B cell (primary cell): ENCODE measurements around the gene GPR176. TPM values are rescaled to one million over a fixed set of nuclear protein-coding genes. Genes with fewer than 3 reads are reported as not detected.

Experiments
- ATAC-seq: fragments of 200-7000 bp; cut with Tn5 transposase; one replicate; pipeline ENCODE4 v1.10.0; 2021; ENCODE audit warnings: low read depth, mild to moderate bottlenecking, moderate number of reproducible peaks, moderate library complexity
- CTCF ChIA-PET: fragments of 350-600 bp; sonication (Branson Sonifier 250); formaldehyde crosslinking; loops from one replicate; lab custom pipeline; 2021; ENCODE audit warnings: antibody characterized with exemption, inconsistent platforms; lab: Charles Lee
- POLR2A ChIA-PET: fragments of 350-600 bp; sonication (Branson Sonifier 250); formaldehyde crosslinking; loops from one replicate; lab custom pipeline; 2021; ENCODE audit warnings: antibody characterized with exemption; lab: Charles Lee
- DNase-seq: peaks from one replicate; pipeline ENCODE4 v3.0.0; 2013
- H2AFZ ChIP-seq: 2 replicates; pipeline ENCODE4 v1.6.1; 2012; ENCODE audit warnings: mild to moderate bottlenecking, low read depth, low read length; ENCODE audit not compliant: insufficient read depth, poor library complexity, severe bottlenecking
- H3K27ac ChIP-seq, 2 donors: 1 replicate in 1 of 2; 2 replicates in 1 of 2; pipeline ENCODE4 v1.5.1; 2012 to 2013; ENCODE audit warnings: low read length in 2 of 2, mild to moderate bottlenecking in 2 of 2, moderate library complexity in 1 of 2
- H3K27me3 ChIP-seq, 4 experiments: fragments of 200-600 bp in 1 of 4; sonication (generic) in 1 of 4; replicated peaks in 1 of 4; 1 replicate in 2 of 4; 2 replicates in 2 of 4; pipeline versions ENCODE4 v1.6.1 to v1.7.0; 2013 to 2016; ENCODE audit warnings: low read length in 3 of 4, mild to moderate bottlenecking in 2 of 4, mixed read lengths in 1 of 4, moderate library complexity in 1 of 4; ENCODE audit not compliant: insufficient read depth in 4 of 4, control insufficient read depth in 3 of 4; ENCODE audit errors: control extremely low read depth in 1 of 4
- H3K36me3 ChIP-seq, 2 experiments: replicated peaks in 1 of 2; 1 replicate in 1 of 2; 2 replicates in 1 of 2; pipeline versions ENCODE4 v1.6.1 to v1.7.1; 2013; ENCODE audit warnings: low read length in 1 of 2; ENCODE audit not compliant: insufficient read depth in 2 of 2, control insufficient read depth in 1 of 2; ENCODE audit errors: control extremely low read depth in 1 of 2, extremely low read depth in 1 of 2
- H3K4me1 ChIP-seq, 2 donors: fragments of 200-600 bp in 1 of 2; sonication (generic) in 1 of 2; 1 replicate in 1 of 2; 2 replicates in 1 of 2; pipeline versions ENCODE4 v1.5.1 to v1.6.1; 2013 to 2017; ENCODE audit warnings: low read length in 2 of 2; ENCODE audit not compliant: control insufficient read depth in 2 of 2, insufficient read depth in 2 of 2
- H3K4me2 ChIP-seq: replicated peaks from 2 replicates; pipeline ENCODE3; 2012; ENCODE audit warnings: mild to moderate bottlenecking, low read depth, low read length; ENCODE audit not compliant: poor library complexity, severe bottlenecking
- H3K4me3 ChIP-seq, 5 experiments: fragments of 200-600 bp in 1 of 5; sonication (generic) in 1 of 5; 1 replicate in 3 of 5; 2 replicates in 2 of 5; pipeline versions ENCODE4 v1.5.1 to v1.7.0; 2011 to 2016; ENCODE audit warnings: low read length in 4 of 5, mild to moderate bottlenecking in 4 of 5, low read depth in 2 of 5, control low read depth in 1 of 5, moderate library complexity in 1 of 5; ENCODE audit not compliant: insufficient read depth in 1 of 5; ENCODE audit errors: control extremely low read depth in 1 of 5, extremely low read depth in 1 of 5
- H3K79me2 ChIP-seq: fragments of 200-600 bp; sonication (generic); one replicate; pipeline ENCODE4 v1.6.0; 2016; ENCODE audit warnings: low read length; ENCODE audit not compliant: control insufficient read depth, insufficient read depth
- H3K9ac ChIP-seq: fragments of 200-600 bp; sonication (generic); 2 replicates; pipeline ENCODE4 v1.6.1; 2017; ENCODE audit warnings: mild to moderate bottlenecking, low read length, moderate library complexity
- H3K9me3 ChIP-seq, 3 donors: one replicate each; pipeline versions ENCODE4 v1.6.1 to v1.7.1; 2013; ENCODE audit warnings: low read length in 2 of 3; ENCODE audit not compliant: control insufficient read depth in 2 of 3, insufficient read depth in 1 of 3; ENCODE audit errors: control extremely low read depth in 1 of 3
- H4K20me1 ChIP-seq: 2 replicates; pipeline ENCODE4 v1.6.0; 2012; ENCODE audit warnings: mild to moderate bottlenecking, low read length; ENCODE audit not compliant: insufficient read depth, control insufficient read depth, poor library complexity, severe bottlenecking
- H3K27ac Mint-ChIP-seq: one replicate; pipeline ENCODE4 v1.8.0; 2021; ENCODE audit warnings: mixed read lengths
- H3K27me3 Mint-ChIP-seq: one replicate; pipeline ENCODE4 v1.8.0; 2021; ENCODE audit warnings: mixed read lengths
- H3K4me1 Mint-ChIP-seq: one replicate; pipeline ENCODE4 v1.8.0; 2021; ENCODE audit warnings: mixed read lengths
- H3K4me3 Mint-ChIP-seq: one replicate; pipeline ENCODE4 v1.8.0; 2021; ENCODE audit warnings: mixed read lengths
- H3K9me3 Mint-ChIP-seq: one replicate; pipeline ENCODE4 v1.8.0; 2022; ENCODE audit warnings: mixed read lengths; ENCODE audit not compliant: insufficient read depth
- EZH2 ChIP-seq: IDR thresholded peaks from 2 replicates; pipeline ENCODE4 v1.6.1; 2012; ENCODE audit warnings: borderline replicate concordance, low read depth, mild to moderate bottlenecking, moderate library complexity, low read length; ENCODE audit not compliant: insufficient read depth, poor library complexity, severe bottlenecking
- WGBS: methylation state at CpG from one replicate; pipeline ENCODE4 v1.1.5; 2013; ENCODE audit warnings: missing lambda C conversion rate; ENCODE audit not compliant: insufficient coverage; 5-methylcytosine and 5-hydroxymethylcytosine counted together
- intact Hi-C: fragments of 100-400 bp; cut with micrococcal nuclease; formaldehyde crosslinking; loops from one replicate; pipeline ENCODE4 v1.10.0; 2022
- polyA plus RNA-seq: library from polyadenylated mRNA; depleted of rRNA; stranded (reverse); fragments of >200 nt; gene quantifications from 2 replicates; pipeline ENCODE4 v1.2.3, GENCODE V29; 2012
- total RNA-seq, 2 donors: library from RNA; stranded (reverse); fragments of 120-200 nt in 1 of 2; gene quantifications; 1 replicate in 1 of 2; 2 replicates in 1 of 2; pipeline versions ENCODE4 v1.2.3 to v1.2.4, GENCODE V29; 2013 to 2022
- TF ChIP-seq, protein P1 (sequence below): fragments of 200-600 bp; IDR thresholded peaks from one replicate; pipeline ENCODE4 v1.8.0; 2022; ENCODE audit warnings: antibody characterized with exemption, mild to moderate bottlenecking

The GPR176 gene
- total and polyA plus RNA-seq, 2 donors (not counting 1 experiment from before 2014, with no cell fraction given) = 0.07 to 0.30 TPM

- intact Hi-C loops = no loop called here
- CTCF ChIA-PET = interaction anchor here (1.3 kb wide), 1 partner anchor 42 kb away, joined by 4 read pairs; no protein-coding TSS in a partner anchor
- no peaks in the 10 kb centered on the region for H3K36me3 ChIP-seq
- ATAC-seq = no peak
- H4K20me1 ChIP-seq = no peaks in the 10 kb centered on the region
- POLR2A ChIA-PET = no interaction called here
- no peak for DNase-seq
- H3K27me3 ChIP-seq = peaks cover 0 to 17% (median 6%) of the 10 kb centered on the region in 4 experiments
- H3K4me3 ChIP-seq = no peak overlapping the region
- H3K4me3 Mint-ChIP-seq = no peak overlapping the region
- H3K4me1 Mint-ChIP-seq = no peaks in the 10 kb centered on the region
- 100% methylated on average over 3 of the region's 6 CpGs for WGBS
- H3K27ac Mint-ChIP-seq = no peak overlapping the region
- H3K9me3 Mint-ChIP-seq = no peaks in the 10 kb centered on the region
- peaks cover 48% of the 10 kb centered on the region for H3K27me3 Mint-ChIP-seq
- H3K27ac ChIP-seq = no peak overlapping the region
- H3K79me2 ChIP-seq = no peaks in the 10 kb centered on the region
- H3K4me2 ChIP-seq = no peak overlapping the region
- no peaks in the 10 kb centered on the region for H3K9me3 ChIP-seq
- H3K9ac ChIP-seq = no peak overlapping the region
- H2AFZ ChIP-seq = no peak overlapping the region
- TF ChIP-seq, protein P1, sequence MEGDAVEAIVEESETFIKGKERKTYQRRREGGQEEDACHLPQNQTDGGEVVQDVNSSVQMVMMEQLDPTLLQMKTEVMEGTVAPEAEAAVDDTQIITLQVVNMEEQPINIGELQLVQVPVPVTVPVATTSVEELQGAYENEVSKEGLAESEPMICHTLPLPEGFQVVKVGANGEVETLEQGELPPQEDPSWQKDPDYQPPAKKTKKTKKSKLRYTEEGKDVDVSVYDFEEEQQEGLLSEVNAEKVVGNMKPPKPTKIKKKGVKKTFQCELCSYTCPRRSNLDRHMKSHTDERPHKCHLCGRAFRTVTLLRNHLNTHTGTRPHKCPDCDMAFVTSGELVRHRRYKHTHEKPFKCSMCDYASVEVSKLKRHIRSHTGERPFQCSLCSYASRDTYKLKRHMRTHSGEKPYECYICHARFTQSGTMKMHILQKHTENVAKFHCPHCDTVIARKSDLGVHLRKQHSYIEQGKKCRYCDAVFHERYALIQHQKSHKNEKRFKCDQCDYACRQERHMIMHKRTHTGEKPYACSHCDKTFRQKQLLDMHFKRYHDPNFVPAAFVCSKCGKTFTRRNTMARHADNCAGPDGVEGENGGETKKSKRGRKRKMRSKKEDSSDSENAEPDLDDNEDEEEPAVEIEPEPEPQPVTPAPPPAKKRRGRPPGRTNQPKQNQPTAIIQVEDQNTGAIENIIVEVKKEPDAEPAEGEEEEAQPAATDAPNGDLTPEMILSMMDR = no peak
- no peak for TF ChIP-seq EZH2
- no peaks in the 10 kb centered on the region for H3K4me1 ChIP-seq
Observed at GRCh38 chr15:39798382-39798781, 121.7 kb downstream of the GPR176 start.

GRCh38 chr15:39797407-39797806, 122.7 kb downstream of the GPR176 start:
- Histone ChIP-seq H2AFZ (no peak overlapping the region), H3K4me1 (no peaks in the 10 kb centered on the region), H3K4me2 (no peak overlapping the region), H3K36me3 (no peaks in the 10 kb centered on the region), H3K9me3 (no peaks in the 10 kb centered on the region), H3K9ac (no peak overlapping the region), H3K27ac (no peak overlapping the region), H3K27me3 (peaks cover 0 to 17% (median 6%) of the 10 kb centered on the region in 4 experiments), H4K20me1 (no peaks in the 10 kb centered on the region), H3K4me3 (no peak overlapping the region), H3K79me2 (no peaks in the 10 kb centered on the region)
- POLR2A ChIA-PET = no interaction called here
- 88% methylated on average over 3 of the region's 6 CpGs for WGBS
- Mint-ChIP-seq H3K9me3 (no peaks in the 10 kb centered on the region), H3K27me3 (peaks cover 48% of the 10 kb centered on the region), H3K4me1 (no peaks in the 10 kb centered on the region), H3K4me3 (no peak overlapping the region), H3K27ac (no peak overlapping the region)
- DNase-seq (no peak), ATAC-seq (no peak)
- no peak for TF ChIP-seq EZH2
- TF ChIP-seq, protein P1 = no peak
- intact Hi-C loops = no loop called here
- CTCF ChIA-PET = interaction anchor here (1.0 to 1.4 kb wide), 3 partner anchors 9 to 482 kb away, joined by 3 to 5 read pairs (median 5); no protein-coding TSS in a partner anchor
